HG03103 (cell line): Measurements from ENCODE around the gene CRIM1.

ENCODE experiments used
- ATAC-seq: cut with Tn5 transposase; IDR thresholded peaks from one replicate; pipeline ENCODE4 v1.9.1; 2021; ENCODE audit warnings: low read depth; ENCODE audit not compliant: unreplicated experiment

CRIM1 gene

GRCh38 chr2:36449943-36450392 is 94.4 kb downstream of the CRIM1 start:
- no peak for ATAC-seq

DNA sequence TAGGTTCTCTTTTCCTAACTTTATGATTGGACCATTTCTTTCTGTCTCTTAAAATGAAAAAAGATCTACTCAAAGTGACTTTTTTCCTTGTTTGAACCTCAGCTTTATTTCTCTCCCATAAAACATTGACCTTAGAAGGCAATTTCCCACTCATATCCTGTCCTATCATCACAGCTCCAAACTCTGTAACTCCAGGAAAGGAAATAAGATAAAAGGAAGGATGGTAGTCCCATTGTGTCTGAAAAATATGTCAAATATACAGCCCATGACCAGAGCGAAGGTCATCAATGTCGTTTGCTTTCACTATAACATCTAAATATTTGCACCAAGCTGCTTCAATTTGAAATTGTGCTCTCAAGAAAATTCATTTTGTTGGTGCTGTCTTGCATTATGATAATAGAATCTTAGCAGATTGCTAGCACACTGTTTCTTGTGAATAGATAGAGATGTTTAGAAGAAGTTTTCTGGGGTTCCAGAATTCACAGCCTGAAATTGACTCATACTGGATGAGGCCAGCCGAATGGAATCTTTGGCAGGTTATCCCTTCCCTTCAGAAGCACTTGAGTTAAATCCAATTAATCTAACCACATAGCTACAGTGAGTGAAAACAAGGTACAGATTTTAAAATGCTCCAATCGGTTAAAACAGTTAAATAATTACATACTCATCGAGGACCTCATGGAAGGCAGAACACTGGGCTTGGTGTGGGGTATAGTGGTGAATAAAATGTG is 95.1 kb downstream of the CRIM1 start:
- ATAC-seq: no peak

- ATAC-seq: no peak
These were observed 95.9 kb downstream of the CRIM1 start for GRCh38 chr2:36451512-36451911.

- no peak for ATAC-seq
These were observed 96.7 kb downstream of the CRIM1 start for GRCh38 chr2:36452260-36452659.

DNA sequence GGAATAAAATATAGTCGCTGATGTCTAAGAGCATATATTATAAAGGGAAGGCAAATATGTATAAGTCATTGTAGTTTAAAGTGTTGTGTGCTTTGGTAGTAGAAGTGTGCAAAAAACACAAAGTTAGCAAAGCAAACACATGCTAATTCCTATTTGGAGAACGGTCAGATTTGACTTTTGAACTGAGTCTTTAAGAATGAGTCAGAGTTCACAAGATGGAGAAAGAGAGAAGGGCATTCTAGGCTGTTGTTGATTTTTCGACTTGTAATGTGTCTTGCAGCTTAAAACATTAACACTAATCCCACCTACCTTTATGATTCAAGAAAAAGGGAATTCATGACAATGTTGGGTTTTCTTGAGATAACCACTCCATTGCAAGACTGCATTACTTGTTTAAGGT is 98.1 kb downstream of the CRIM1 start:
- ATAC-seq: no peak

DNA sequence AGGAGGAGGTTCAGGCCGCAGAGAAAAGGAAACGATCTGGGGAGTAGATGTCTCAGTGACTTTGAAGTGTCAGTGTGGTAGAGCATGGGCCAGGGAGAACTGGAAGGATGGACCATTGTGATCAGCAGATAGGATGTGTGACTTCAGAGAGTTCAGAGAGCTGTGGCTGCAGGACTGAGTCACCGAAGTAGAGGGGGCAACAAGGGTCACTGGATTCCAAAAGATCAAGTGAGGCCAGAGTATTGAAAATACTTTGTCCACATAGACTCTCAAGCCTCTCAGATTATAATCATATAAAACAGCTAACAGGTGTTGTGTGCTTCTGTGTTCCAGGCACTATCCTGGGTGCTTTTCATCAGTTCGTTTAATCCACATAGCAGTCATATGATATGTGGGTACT is 99.4 kb downstream of the CRIM1 start:
- no peak for ATAC-seq

DNA sequence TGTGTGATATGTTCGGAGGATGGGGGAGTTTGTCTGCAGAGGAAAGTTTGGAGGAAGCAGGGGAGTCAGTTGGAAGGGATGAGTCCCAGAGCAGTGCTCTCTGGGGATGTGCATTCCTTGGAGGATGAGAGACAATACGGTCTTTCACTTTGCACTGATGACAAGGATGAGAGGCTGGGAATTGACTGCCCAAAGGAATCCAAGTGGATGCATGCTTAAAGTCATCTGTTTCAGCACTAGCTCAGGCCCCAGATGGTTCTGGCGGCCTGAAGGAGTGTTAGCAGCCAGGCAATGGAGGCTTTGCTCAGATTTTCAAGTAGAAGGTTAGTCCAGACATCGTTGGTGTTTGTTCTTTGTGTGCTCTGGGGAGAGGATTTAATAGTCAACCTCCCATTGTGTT is 100.2 kb downstream of the CRIM1 start:
- no peak for ATAC-seq

GRCh38 chr2:36456227-36457175 is 100.9 kb downstream of the CRIM1 start:
- ATAC-seq: no peak

DNA sequence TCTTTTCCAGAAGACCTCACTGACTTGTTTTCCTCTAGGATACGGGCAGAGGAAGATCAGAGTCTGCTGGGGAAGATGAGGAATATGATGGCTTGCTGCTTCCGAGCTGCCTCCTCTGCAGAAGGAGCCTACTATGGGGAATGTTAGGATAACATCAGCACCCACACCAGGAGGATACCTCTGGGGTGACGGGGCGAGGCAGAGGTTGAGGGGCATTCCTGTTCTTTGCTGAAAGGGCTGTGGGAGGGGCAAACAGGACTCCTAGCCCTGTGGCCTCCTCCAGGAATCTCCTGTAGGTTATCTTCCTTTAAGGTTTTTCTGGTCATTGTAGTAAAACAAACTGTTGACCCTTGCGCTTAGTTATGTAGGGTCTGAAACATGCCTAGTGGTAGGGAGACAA is 102.5 kb downstream of the CRIM1 start:
- ATAC-seq: no peak

DNA sequence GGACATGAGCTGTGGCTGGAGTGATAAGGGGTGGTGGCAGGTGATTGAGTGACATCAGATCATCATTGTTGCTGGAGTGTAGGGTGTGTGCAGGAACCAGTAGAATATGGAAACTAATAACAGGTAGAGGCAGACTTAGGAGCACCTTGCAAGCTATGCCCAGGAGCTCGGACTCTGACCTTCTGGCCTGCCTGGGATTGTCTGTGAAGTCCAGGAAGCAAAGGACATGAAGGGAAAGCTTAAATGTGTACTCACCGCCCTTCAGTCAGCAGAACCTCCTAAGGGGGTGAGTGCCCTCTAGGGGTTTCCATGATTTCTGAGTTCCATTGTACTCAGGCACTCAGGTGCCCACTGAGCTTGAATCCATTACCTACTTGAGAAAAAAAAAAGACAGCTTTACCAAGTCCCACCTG is 104.2 kb downstream of the CRIM1 start:
- no peak for ATAC-seq

DNA sequence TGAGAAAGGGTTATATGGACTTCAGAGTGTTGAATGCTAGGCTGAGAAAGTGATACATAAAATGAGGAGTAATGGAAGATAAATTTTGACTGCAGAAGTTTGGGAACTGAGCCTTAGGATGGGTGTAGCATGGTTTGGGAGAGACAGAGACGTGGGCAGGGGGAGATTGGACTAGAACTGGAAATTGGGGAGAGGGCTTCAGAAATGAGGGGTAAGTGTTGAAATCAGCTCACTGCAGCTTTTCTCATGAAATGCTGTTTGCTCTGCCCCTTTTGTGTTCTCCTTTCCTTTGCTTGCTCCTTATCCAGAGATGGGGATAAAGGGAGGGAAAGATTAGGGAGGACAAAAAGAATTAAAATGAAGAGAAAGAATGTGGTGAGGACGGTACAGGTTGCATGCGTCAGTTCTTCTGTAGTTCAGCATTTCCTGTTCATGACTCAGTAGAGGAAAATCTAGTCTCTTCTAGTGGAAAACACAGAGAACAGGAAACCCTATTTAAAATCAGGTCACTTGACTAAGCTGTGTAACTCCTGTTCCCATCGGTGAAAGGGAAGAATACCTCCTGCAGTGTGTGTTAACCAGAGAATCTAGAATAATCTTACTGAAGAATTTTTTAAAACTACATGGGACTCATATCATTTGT is 105.6 kb downstream of the CRIM1 start:
- peak; percentile 59 for ATAC-seq

DNA sequence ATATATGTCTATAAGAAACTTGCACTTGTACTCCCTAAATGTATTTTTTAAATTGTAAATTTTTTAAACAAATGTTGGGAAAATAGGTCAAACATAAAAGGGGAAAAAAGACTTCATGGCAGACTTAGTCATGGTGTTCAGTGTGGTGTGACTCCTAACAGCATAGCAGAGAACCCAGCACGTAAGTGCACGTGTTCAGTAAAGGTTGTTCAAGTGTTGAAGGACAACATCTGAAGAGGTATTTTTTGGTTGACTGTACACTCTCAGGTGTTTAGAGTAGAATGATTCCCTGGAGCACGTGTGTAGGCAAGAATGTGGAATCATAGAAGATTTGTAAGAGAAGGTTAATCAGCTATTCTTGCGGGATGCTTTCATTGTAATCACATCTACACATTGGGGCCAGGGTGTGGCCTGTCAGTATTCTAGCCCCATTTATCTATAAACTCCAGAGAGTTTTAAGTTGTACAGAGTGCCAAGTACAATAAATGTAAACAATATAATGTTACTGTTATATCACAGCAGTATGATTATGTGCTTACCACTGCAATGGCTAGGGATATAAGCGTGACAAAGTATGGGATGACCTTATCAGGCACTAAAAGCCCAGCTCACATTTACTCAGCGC is 106.8 kb downstream of the CRIM1 start:
- ATAC-seq: no peak

DNA sequence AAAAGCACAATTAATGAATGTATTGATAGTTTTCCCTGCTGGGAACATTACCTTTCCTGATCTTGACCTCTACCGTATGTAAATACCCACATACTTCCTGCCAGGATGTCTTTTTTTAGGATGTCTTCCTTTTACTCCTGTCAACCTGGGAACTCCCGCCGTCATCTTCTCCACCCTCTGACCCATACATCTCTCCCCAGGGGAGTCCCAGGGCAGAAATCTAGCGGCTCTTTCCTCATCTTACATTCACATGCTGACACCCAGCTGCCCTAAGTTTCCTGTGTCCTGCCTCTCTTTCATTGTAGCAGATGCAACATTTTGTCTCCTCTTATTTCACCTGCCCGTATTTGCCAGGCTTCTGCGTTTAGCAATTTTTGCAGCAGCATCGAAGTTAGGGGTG is 107.8 kb downstream of the CRIM1 start:
- no peak for ATAC-seq

- no peak for ATAC-seq
These were observed 108.6 kb downstream of the CRIM1 start for GRCh38 chr2:36464006-36464721.

- peak; percentile 45 for ATAC-seq
These were observed 110.6 kb downstream of the CRIM1 start for GRCh38 chr2:36466135-36466534.

- ATAC-seq: no peak
These were observed 113.0 kb downstream of the CRIM1 start for GRCh38 chr2:36468463-36469105.

DNA sequence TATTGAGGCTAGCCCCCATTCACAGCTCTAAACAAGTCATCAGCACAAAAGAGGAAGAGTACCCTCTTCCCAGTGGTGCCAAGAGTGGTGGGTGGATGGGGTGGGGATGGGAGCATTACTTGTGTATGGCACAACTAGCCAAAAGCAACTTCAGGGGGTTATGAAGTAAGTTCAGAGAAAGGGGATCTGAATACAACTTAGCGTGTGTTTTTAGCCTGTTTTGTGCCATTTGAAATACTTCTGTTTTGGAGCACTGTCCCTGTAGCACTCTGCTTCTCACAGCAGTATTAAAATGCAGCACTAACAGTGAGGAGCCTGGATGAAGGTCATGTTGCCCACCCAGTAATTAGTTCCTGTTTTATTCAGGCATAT is 113.5 kb downstream of the CRIM1 start:
- ATAC-seq: no peak

- no peak for ATAC-seq
These were observed 114.1 kb downstream of the CRIM1 start for GRCh38 chr2:36469710-36470109.

DNA sequence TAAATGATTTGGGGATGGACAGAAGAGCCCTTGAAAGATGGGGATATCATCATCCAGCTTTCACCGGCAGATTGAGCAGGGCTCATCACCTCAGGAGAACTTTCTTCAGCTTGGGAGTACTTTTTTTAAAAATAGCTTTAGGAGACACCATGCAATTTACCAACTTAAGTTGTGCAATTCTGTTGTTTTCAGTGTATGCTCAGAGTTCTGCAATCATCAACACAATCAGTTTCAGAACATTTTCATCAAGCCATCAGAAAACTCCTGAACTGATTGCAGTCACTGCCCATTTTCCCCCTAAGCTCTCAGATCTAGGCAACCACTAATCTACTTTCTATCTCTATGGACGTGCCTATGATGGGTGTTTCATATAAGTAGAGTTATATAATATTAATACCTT is 117.7 kb downstream of the CRIM1 start:
- no peak for ATAC-seq

DNA sequence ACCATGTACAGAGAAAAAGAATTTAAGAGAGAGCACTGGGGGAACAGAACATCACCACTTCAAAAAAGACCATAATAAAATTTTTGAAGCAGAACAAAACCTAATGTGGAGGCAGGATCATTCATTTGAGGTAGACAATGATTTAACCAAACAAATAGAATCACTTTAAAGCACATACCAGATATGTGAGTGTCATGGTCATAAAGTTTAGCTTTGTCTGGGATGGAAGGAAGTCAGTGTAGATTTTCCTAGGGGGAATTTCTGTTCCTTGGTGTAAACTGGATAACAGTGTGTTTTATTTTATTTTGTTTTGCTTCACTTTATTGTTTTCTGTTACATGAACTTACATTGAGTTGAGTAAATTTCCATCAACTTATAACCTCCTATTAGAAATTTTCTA is 120.8 kb downstream of the CRIM1 start:
- no peak for ATAC-seq
